Caco-2 (cell line): ENCODE data around the gene ENC1. TPM values are rescaled to one million over a fixed set of nuclear protein-coding genes. Genes with fewer than 3 reads are reported as not detected.
A peak's percentile ranks its signal among the peaks of the same experiment; 100 is the strongest.

Experiments used
- BruUV-seq: library from RNA; stranded (reverse); fragments of 400-500 nt; replicated peaks from 2 replicates; lab custom pipeline; 2021; lab: Mats Ljungman, UMichigan
- CTCF ChIA-PET: fragments of 300-600 bp; sonication (Branson Sonifier 250); formaldehyde crosslinking; loops from one replicate; lab custom pipeline; 2022; ENCODE audit warnings: antibody characterized with exemption; lab: Charles Lee
- POLR2A ChIA-PET: fragments of 300-600 bp; sonication (Branson Sonifier 250); formaldehyde crosslinking; loops from one replicate; lab custom pipeline; 2022; ENCODE audit warnings: antibody characterized with exemption; lab: Charles Lee
- DNase-seq, 2 experiments: peaks; one replicate each; pipeline versions ENCODE4 v3.0.0 to v3.0.0-alpha.2; 2020 to 2022
- H3K27me3 ChIP-seq: replicated peaks from 2 replicates; pipeline ENCODE4 v1.6.0; 2011; ENCODE audit warnings: low read length; ENCODE audit not compliant: control insufficient read depth, insufficient read depth
- H3K36me3 ChIP-seq: 2 replicates; pipeline ENCODE4 v1.5.1; 2011; ENCODE audit warnings: low read length; ENCODE audit not compliant: control insufficient read depth, insufficient read depth
- H3K4me1 ChIP-seq: fragments of 250-450 bp; sonication (Bioruptor Pico); 2 replicates; pipeline ENCODE4 v1.5.1; 2020; ENCODE audit warnings: mild to moderate bottlenecking
- H3K4me3 ChIP-seq: 2 replicates; pipeline ENCODE4 v1.5.1; 2011; ENCODE audit warnings: low read depth, mild to moderate bottlenecking, control low read depth, low read length
- H3K9me3 ChIP-seq: fragments of 250-450 bp; sonication (Bioruptor Pico); 2 replicates; pipeline ENCODE4 v1.5.1; 2020; ENCODE audit warnings: mild to moderate bottlenecking, moderate library complexity
- H3K27ac Mint-ChIP-seq: one replicate; pipeline ENCODE4 v1.8.0; 2022; ENCODE audit warnings: mixed read lengths; ENCODE audit not compliant: unreplicated experiment
- H3K27me3 Mint-ChIP-seq: one replicate; pipeline ENCODE4 v1.8.0; 2022; ENCODE audit warnings: mixed read lengths; ENCODE audit not compliant: insufficient read depth, unreplicated experiment
- H3K36me3 Mint-ChIP-seq: one replicate; pipeline ENCODE4 v1.8.0; 2022; ENCODE audit warnings: mild to moderate bottlenecking, mixed read lengths; ENCODE audit not compliant: insufficient read depth, unreplicated experiment
- H3K4me1 Mint-ChIP-seq: one replicate; pipeline ENCODE4 v1.8.0; 2022; ENCODE audit warnings: low read depth, mixed read lengths; ENCODE audit not compliant: unreplicated experiment
- H3K4me3 Mint-ChIP-seq: one replicate; pipeline ENCODE4 v1.8.0; 2022; ENCODE audit warnings: mild to moderate bottlenecking, moderate library complexity, mixed read lengths; ENCODE audit not compliant: unreplicated experiment
- H3K9me3 Mint-ChIP-seq: one replicate; pipeline ENCODE4 v1.8.0; 2022; ENCODE audit warnings: mixed read lengths; ENCODE audit not compliant: unreplicated experiment
- intact Hi-C: fragments of 100-400 bp; cut with micrococcal nuclease; formaldehyde crosslinking; loops from one replicate; pipeline ENCODE4 v1.10.0; 2022; ENCODE audit not compliant: unreplicated experiment
- total RNA-seq: library from RNA; stranded (reverse); gene quantifications from 2 replicates; pipeline ENCODE4 v1.2.3, GENCODE V29; 2022
- TF ChIP-seq, protein P1 (sequence below), 2 experiments: fragments of 200-600 bp in 1 of 2; IDR thresholded peaks; 1 replicate in 1 of 2; 2 replicates in 1 of 2; pipeline versions ENCODE4 v1.5.1 to v1.8.0; 2011 to 2022; ENCODE audit warnings: antibody characterized with exemption in 1 of 2, control low read depth in 1 of 2, inconsistent platforms in 1 of 2, low read depth in 1 of 2, low read length in 1 of 2, mild to moderate bottlenecking in 1 of 2, moderate library complexity in 1 of 2; ENCODE audit not compliant: insufficient read depth in 1 of 2, severe bottlenecking in 1 of 2, unreplicated experiment in 1 of 2

The ENC1 gene
- total RNA-seq, 1 experiment from 2014 or later = 92.7 TPM

GRCh38 chr5:74649421-74649973 lies 9.0 kb upstream of the ENC1 start:
- H3K9me3 Mint-ChIP-seq = no peaks in the 10 kb centered on the region
- intact Hi-C loops = loop anchor here (1.0 to 2.0 kb wide), 3 partner anchors 614 to 1059 kb away; no protein-coding TSS in a partner anchor
- H3K36me3 ChIP-seq = no peaks in the 10 kb centered on the region
- ChIA-PET POLR2A (no interaction called here), CTCF (interaction anchor here (0.6 kb wide), 2 partner anchors 247 to 623 kb away, joined by 3 read pairs; no protein-coding TSS in a partner anchor)
- no peak overlapping the region for H3K4me3 Mint-ChIP-seq
- H3K36me3 Mint-ChIP-seq = no peaks in the 10 kb centered on the region
- no peak overlapping the region for H3K27ac Mint-ChIP-seq
- BruUV-seq = no TSS peak
- H3K27me3 Mint-ChIP-seq = no peaks in the 10 kb centered on the region
- peaks cover 11% of the 10 kb centered on the region; the same call in 1 of the 2 replicates for H3K4me1 ChIP-seq
- DNase-seq = no peak
- TF ChIP-seq, protein P1, sequence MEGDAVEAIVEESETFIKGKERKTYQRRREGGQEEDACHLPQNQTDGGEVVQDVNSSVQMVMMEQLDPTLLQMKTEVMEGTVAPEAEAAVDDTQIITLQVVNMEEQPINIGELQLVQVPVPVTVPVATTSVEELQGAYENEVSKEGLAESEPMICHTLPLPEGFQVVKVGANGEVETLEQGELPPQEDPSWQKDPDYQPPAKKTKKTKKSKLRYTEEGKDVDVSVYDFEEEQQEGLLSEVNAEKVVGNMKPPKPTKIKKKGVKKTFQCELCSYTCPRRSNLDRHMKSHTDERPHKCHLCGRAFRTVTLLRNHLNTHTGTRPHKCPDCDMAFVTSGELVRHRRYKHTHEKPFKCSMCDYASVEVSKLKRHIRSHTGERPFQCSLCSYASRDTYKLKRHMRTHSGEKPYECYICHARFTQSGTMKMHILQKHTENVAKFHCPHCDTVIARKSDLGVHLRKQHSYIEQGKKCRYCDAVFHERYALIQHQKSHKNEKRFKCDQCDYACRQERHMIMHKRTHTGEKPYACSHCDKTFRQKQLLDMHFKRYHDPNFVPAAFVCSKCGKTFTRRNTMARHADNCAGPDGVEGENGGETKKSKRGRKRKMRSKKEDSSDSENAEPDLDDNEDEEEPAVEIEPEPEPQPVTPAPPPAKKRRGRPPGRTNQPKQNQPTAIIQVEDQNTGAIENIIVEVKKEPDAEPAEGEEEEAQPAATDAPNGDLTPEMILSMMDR (IDR thresholded peaks at IDR 0.05; ENCODE audit: insufficient read depth in 1 of 2, low read depth in 1 of 2, low read length in 1 of 2, severe bottlenecking in 1 of 2, unreplicated experiment in 1 of 2) = no peak
- peaks cover 13% of the 10 kb centered on the region for H3K4me1 Mint-ChIP-seq
- H3K27me3 ChIP-seq = no peaks in the 10 kb centered on the region
- no peak overlapping the region for H3K4me3 ChIP-seq
- no peaks in the 10 kb centered on the region for H3K9me3 ChIP-seq

- Mint-ChIP-seq H3K27ac (no peak overlapping the region), H3K9me3 (no peaks in the 10 kb centered on the region), H3K36me3 (no peaks in the 10 kb centered on the region), H3K27me3 (no peaks in the 10 kb centered on the region), H3K4me3 (no peak overlapping the region), H3K4me1 (peaks cover 11% of the 10 kb centered on the region)
- no peaks in the 10 kb centered on the region for H3K36me3 ChIP-seq
- H3K4me1 ChIP-seq = peaks cover 7% of the 10 kb centered on the region
- ChIA-PET CTCF (interaction anchor here (0.6 kb wide), 1 partner anchor 246 kb away, joined by 3 read pairs; no protein-coding TSS in a partner anchor), POLR2A (no interaction called here)
- no peak overlapping the region for H3K4me3 ChIP-seq
- no TSS peak for BruUV-seq
- intact Hi-C loops = loop anchor here (1.0 to 2.0 kb wide), 4 partner anchors 614 to 1058 kb away; no protein-coding TSS in a partner anchor
- H3K27me3 ChIP-seq = no peaks in the 10 kb centered on the region
- TF ChIP-seq, protein P1 (IDR thresholded peaks at IDR 0.05; ENCODE audit: insufficient read depth in 1 of 2, low read depth in 1 of 2, low read length in 1 of 2, severe bottlenecking in 1 of 2, unreplicated experiment in 1 of 2) = peak; percentile 68 to 77
- DNase-seq = peak in 1 of 2 experiments; percentile 66
- H3K9me3 ChIP-seq = no peaks in the 10 kb centered on the region
Measured at GRCh38 chr5:74648835-74649293, 8.3 kb upstream of the ENC1 start.

DNA sequence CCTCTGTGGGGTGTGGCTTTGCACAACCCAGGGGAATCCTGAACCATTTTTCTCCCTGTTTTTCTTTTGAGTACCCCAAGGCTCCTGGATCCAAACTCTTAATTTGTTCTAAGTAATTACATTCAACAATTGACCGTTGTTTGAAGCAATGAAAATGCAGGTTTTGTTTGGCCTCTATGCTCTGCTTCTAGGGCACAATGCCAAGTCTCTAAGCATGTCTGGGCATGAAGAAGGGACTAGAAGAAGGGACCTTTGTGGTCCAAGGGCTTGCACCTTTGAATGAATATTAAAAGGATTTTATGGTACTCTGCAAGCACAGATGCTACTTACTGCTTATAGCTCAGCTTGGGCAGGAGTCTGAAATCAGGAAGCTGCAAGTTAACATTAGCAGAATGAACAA lies 6.6 kb upstream of the ENC1 start:
- H3K27me3 ChIP-seq = no peaks in the 10 kb centered on the region
- no peak overlapping the region for H3K27ac Mint-ChIP-seq
- no peaks in the 10 kb centered on the region for H3K9me3 Mint-ChIP-seq
- ChIA-PET CTCF (no interaction called here), POLR2A (no interaction called here)
- DNase-seq = no peak
- no peaks in the 10 kb centered on the region for H3K27me3 Mint-ChIP-seq
- TF ChIP-seq, protein P1 (IDR thresholded peaks at IDR 0.05; ENCODE audit: insufficient read depth in 1 of 2, low read depth in 1 of 2, low read length in 1 of 2, severe bottlenecking in 1 of 2, unreplicated experiment in 1 of 2) = no peak
- no peaks in the 10 kb centered on the region for H3K36me3 ChIP-seq
- intact Hi-C loops = no loop called here
- no TSS peak for BruUV-seq
- no peak overlapping the region for H3K4me3 ChIP-seq
- no peaks in the 10 kb centered on the region for H3K9me3 ChIP-seq
- no peak overlapping the region for H3K4me3 Mint-ChIP-seq
- peaks cover 24% of the 10 kb centered on the region for H3K4me1 ChIP-seq
- peaks cover 19% of the 10 kb centered on the region for H3K4me1 Mint-ChIP-seq
- H3K36me3 Mint-ChIP-seq = no peaks in the 10 kb centered on the region
